Uterus (tissue), 4 donors: ENCODE results near the gene WDR7. TPM values are rescaled to one million over a fixed set of nuclear protein-coding genes. Genes with fewer than 3 reads are reported as not detected.

ENCODE experiments used
- DNase-seq, 2 donors: peaks; one replicate each; pipeline ENCODE4 v3.0.0-alpha.2; 2019 to 2020
- H3K27ac ChIP-seq, 2 donors: fragments of 200-600 bp; sonication (generic); 1 replicate in 1 of 2; 2 replicates in 1 of 2; pipeline ENCODE4 v1.5.1; 2016 to 2018
- H3K27me3 ChIP-seq, 2 donors: fragments of 200-600 bp; sonication (generic); one replicate each; pipeline ENCODE4 v1.5.1; 2018 to 2019; ENCODE audit warnings: control low read depth in 1 of 2
- H3K36me3 ChIP-seq, 2 donors: fragments of 200-600 bp; sonication (generic); one replicate each; pipeline ENCODE4 v1.5.1; 2019; ENCODE audit warnings: control low read depth in 1 of 2
- H3K4me1 ChIP-seq, 2 donors: fragments of 200-600 bp; sonication (generic); one replicate each; pipeline ENCODE4 v1.5.1; 2018 to 2019; ENCODE audit warnings: control low read depth in 1 of 2
- H3K4me3 ChIP-seq, 2 donors: fragments of 200-600 bp; sonication (generic); 1 replicate in 1 of 2; 2 replicates in 1 of 2; pipeline ENCODE4 v1.5.1; 2018 to 2019; ENCODE audit warnings: mild to moderate bottlenecking in 1 of 2
- H3K9me3 ChIP-seq, 2 donors: fragments of 200-600 bp; sonication (generic); one replicate each; pipeline ENCODE4 v1.5.1; 2019; ENCODE audit warnings: control low read depth in 1 of 2
- POLR2A ChIP-seq, 2 donors: fragments of 450-650 bp; IDR thresholded peaks; one replicate each; pipeline ENCODE4 v1.6.1; 2016; ENCODE audit warnings: antibody characterized with exemption in 2 of 2, mild to moderate bottlenecking in 1 of 2, moderate library complexity in 1 of 2
- intact Hi-C: fragments of 100-400 bp; cut with DNase I; formaldehyde crosslinking; loops from one replicate; pipeline ENCODE4 v1.15.1; 2023; ENCODE audit warnings: low total_unique reads
- total RNA-seq, 4 donors: library from RNA; depleted of rRNA in 3 of 4; stranded (reverse); fragments of >200 nt in 3 of 4; gene quantifications; one replicate each; pipeline versions ENCODE4 v1.1.0 to v1.2.4, GENCODE V29; 2014 to 2023
- TF ChIP-seq, protein P1 (sequence below), 4 experiments: fragments of 200-600 bp in 2 of 4; fragments of 450-650 bp in 2 of 4; sonication (generic) in 2 of 4; IDR thresholded peaks; one replicate each; pipeline ENCODE4 v1.5.1; 2016 to 2019; ENCODE audit warnings: antibody characterized with exemption in 4 of 4, mild to moderate bottlenecking in 2 of 4, moderate library complexity in 1 of 4
- donor health status: DM: yes; HTN: yes; CAD: no.

Gene WDR7
- total RNA-seq, 4 donors from 2014 or later: 19.2 to 66.2 (median 33.8) TPM

DNA sequence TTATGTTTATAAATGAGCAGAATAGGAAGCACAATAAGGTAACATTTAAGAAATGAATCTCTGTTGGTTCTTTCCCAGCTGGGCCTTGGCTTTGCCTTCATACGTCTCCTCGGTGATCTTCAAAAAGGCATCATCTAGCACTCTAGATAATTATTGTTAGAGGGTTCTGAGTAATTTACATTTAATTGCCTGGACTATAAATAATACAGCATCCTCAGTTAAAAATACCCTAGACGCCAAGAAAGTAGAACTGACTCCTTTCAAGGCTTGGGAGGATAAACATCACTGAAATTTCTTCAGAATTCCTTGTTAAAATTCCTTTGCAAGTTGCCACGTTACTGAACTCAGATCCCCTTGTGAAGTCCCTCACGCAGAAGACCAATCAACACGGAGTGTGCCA lies 296.1 kb downstream of the WDR7 start:
- TF ChIP-seq, protein P1, sequence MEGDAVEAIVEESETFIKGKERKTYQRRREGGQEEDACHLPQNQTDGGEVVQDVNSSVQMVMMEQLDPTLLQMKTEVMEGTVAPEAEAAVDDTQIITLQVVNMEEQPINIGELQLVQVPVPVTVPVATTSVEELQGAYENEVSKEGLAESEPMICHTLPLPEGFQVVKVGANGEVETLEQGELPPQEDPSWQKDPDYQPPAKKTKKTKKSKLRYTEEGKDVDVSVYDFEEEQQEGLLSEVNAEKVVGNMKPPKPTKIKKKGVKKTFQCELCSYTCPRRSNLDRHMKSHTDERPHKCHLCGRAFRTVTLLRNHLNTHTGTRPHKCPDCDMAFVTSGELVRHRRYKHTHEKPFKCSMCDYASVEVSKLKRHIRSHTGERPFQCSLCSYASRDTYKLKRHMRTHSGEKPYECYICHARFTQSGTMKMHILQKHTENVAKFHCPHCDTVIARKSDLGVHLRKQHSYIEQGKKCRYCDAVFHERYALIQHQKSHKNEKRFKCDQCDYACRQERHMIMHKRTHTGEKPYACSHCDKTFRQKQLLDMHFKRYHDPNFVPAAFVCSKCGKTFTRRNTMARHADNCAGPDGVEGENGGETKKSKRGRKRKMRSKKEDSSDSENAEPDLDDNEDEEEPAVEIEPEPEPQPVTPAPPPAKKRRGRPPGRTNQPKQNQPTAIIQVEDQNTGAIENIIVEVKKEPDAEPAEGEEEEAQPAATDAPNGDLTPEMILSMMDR (IDR thresholded peaks at IDR 0.05): no peak
- no peak for TF ChIP-seq POLR2A (IDR thresholded peaks at IDR 0.05)
- H3K36me3 ChIP-seq: no peaks in the 10 kb centered on the region
- intact Hi-C loops: no loop called here
- no peaks in the 10 kb centered on the region for H3K9me3 ChIP-seq
- no peaks in the 10 kb centered on the region for H3K4me1 ChIP-seq
- H3K27ac ChIP-seq: no peak overlapping the region
- no peak for DNase-seq
- no peak overlapping the region for H3K4me3 ChIP-seq
- no peaks in the 10 kb centered on the region for H3K27me3 ChIP-seq

- intact Hi-C loops: no loop called here
- no peaks in the 10 kb centered on the region for H3K4me1 ChIP-seq
- TF ChIP-seq, protein P1 (IDR thresholded peaks at IDR 0.05): no peak
- no peak for TF ChIP-seq POLR2A (IDR thresholded peaks at IDR 0.05)
Measured at GRCh38 chr18:56952026-56952425, 300.9 kb downstream of the WDR7 start.

GRCh38 chr18:56953428-56954198 lies 302.5 kb downstream of the WDR7 start:
- TF ChIP-seq POLR2A (IDR thresholded peaks at IDR 0.05): no peak
- TF ChIP-seq, protein P1 (IDR thresholded peaks at IDR 0.05): no peak
- no peaks in the 10 kb centered on the region for H3K36me3 ChIP-seq

More at GRCh38 chr18:56952026-56952425, 300.9 kb downstream of the WDR7 start:
- H3K27me3 ChIP-seq: no peaks in the 10 kb centered on the region
- no peaks in the 10 kb centered on the region for H3K9me3 ChIP-seq
- no peak overlapping the region for H3K4me3 ChIP-seq
- no peak for DNase-seq
- H3K27ac ChIP-seq: no peak overlapping the region
- H3K36me3 ChIP-seq: no peaks in the 10 kb centered on the region

DNA sequence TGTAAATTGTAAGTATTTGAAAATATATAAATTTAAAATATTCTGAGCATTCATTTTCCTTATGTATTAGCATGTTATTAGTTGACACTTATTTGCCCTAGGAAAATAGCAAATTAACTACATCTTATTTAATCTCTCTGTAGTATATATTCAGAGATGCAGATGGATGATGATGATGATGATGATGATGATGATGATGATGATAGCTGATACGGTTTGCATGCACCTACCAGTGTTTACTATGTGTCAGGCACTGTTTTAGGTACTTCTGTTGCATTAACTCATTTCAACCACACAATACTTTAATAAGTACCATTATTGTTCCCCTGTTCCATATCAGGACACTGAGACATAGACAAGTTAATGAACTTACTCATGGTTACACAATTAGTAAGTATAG lies 304.3 kb downstream of the WDR7 start:
- Histone ChIP-seq H3K36me3 (no peaks in the 10 kb centered on the region), H3K4me3 (no peak overlapping the region), H3K4me1 (no peaks in the 10 kb centered on the region), H3K27me3 (no peaks in the 10 kb centered on the region), H3K9me3 (no peaks in the 10 kb centered on the region), H3K27ac (no peak overlapping the region)
- intact Hi-C loops: no loop called here
- TF ChIP-seq, protein P1 (IDR thresholded peaks at IDR 0.05): no peak
- TF ChIP-seq POLR2A (IDR thresholded peaks at IDR 0.05): no peak
- no peak for DNase-seq

More at GRCh38 chr18:56953428-56954198, 302.5 kb downstream of the WDR7 start:
- no peaks in the 10 kb centered on the region for H3K27me3 ChIP-seq
- DNase-seq: no peak
- no peak overlapping the region for H3K27ac ChIP-seq
- no peaks in the 10 kb centered on the region for H3K9me3 ChIP-seq
- H3K4me1 ChIP-seq: no peaks in the 10 kb centered on the region
- no peak overlapping the region for H3K4me3 ChIP-seq
- intact Hi-C loops: no loop called here

DNA sequence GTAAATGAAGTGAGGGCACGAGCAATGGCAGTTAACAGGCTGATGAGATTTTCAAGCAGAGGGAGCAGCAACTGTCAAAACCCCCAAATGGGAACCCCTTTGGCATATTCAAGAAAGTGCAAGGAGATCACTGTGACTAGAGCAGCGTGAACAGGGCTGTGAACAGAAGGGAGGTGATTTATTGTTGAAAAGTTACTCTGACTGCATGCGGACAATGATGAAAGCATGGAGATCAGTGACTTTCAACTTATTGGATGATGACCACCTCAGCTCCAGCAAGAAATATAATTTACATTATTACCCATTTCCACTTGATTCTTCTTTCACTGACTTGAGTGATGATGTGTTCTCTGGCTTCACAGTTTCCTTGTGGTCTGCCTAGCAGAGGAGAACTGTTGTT lies 308.0 kb downstream of the WDR7 start:
- H3K4me1 ChIP-seq: no peaks in the 10 kb centered on the region
- H3K4me3 ChIP-seq: no peak overlapping the region
- H3K36me3 ChIP-seq: no peaks in the 10 kb centered on the region
- no peak for DNase-seq
- H3K27ac ChIP-seq: no peak overlapping the region
- intact Hi-C loops: no loop called here
- TF ChIP-seq, protein P1 (IDR thresholded peaks at IDR 0.05): no peak
- TF ChIP-seq POLR2A (IDR thresholded peaks at IDR 0.05): no peak
- no peaks in the 10 kb centered on the region for H3K27me3 ChIP-seq
- H3K9me3 ChIP-seq: no peaks in the 10 kb centered on the region
